Endothelial cell (in vitro differentiated cells): ENCODE measurements around the gene PELI3. TPM values are rescaled to one million over a fixed set of nuclear protein-coding genes. Genes with fewer than 3 reads are reported as not detected.

Experiments used
- DNase-seq: peaks from one replicate; pipeline ENCODE4 v3.0.0; 2021; ENCODE audit warnings: low spot score
- H3K27ac Mint-ChIP-seq: one replicate; pipeline ENCODE4 v1.8.0; 2021; ENCODE audit warnings: mixed read lengths, inconsistent platforms; ENCODE audit not compliant: unreplicated experiment
- H3K27me3 Mint-ChIP-seq: one replicate; pipeline ENCODE4 v1.8.0; 2021; ENCODE audit warnings: mild to moderate bottlenecking, moderate library complexity, mixed read lengths, inconsistent platforms; ENCODE audit not compliant: unreplicated experiment
- H3K36me3 Mint-ChIP-seq: one replicate; pipeline ENCODE4 v1.8.0; 2021; ENCODE audit warnings: mild to moderate bottlenecking, low read depth, mixed read lengths, inconsistent platforms; ENCODE audit not compliant: unreplicated experiment
- H3K4me1 Mint-ChIP-seq: one replicate; pipeline ENCODE4 v1.8.0; 2021; ENCODE audit warnings: mild to moderate bottlenecking, mixed read lengths, inconsistent platforms; ENCODE audit not compliant: unreplicated experiment
- H3K4me3 Mint-ChIP-seq: one replicate; pipeline ENCODE4 v1.8.0; 2021; ENCODE audit warnings: mild to moderate bottlenecking, mixed read lengths, inconsistent platforms; ENCODE audit not compliant: unreplicated experiment
- H3K9me3 Mint-ChIP-seq: one replicate; pipeline ENCODE4 v1.8.0; 2021; ENCODE audit warnings: mixed read lengths, inconsistent platforms; ENCODE audit not compliant: unreplicated experiment
- total RNA-seq: library from RNA; stranded (reverse); fragmentation: NEBNext Ultra II Directional; extraction: Animal tissue kit (Norgen Biotek cat#: 25700); gene quantifications from one replicate; pipeline ENCODE4 v1.2.1, GENCODE V29; 2021; ENCODE audit not compliant: unreplicated experiment
- TF ChIP-seq, protein P1 (sequence below): fragments of 200-600 bp; sonication (generic); IDR thresholded peaks from one replicate; pipeline ENCODE4 v1.5.0; 2021; ENCODE audit warnings: antibody characterized with exemption; ENCODE audit not compliant: unreplicated experiment

Gene PELI3
- total RNA-seq, 1 donor from 2014 or later, result 2.0 TPM

DNA sequence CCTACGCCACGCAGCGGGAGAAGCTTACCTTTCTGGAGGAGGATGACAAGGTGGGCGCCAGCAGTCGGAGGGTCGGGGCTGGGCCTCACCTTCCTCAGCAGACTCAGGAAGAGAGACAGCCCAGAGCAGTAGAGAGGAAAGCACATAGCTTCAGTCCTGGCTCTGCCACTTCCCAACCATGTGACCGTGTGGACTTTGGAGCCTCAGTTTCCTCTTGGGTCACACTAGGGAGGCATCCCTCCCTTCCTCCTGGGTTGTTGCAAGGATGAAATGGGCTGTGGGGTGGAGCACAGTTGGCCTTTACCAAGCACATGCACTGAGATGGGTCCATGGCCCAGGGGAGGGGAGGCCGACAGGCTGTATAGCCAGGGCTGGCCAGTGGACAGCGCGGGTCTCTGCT, 26.4 kb downstream of the PELI3 start:
- Mint-ChIP-seq H3K9me3 (no peaks in the 10 kb centered on the region), H3K27ac (no peak overlapping the region), H3K4me1 (peaks cover 3% of the 10 kb centered on the region), H3K36me3 (peaks cover 9% of the 10 kb centered on the region), H3K4me3 (peak overlapping the region; percentile 5), H3K27me3 (peaks cover 4% of the 10 kb centered on the region)
- TF ChIP-seq, protein P1, sequence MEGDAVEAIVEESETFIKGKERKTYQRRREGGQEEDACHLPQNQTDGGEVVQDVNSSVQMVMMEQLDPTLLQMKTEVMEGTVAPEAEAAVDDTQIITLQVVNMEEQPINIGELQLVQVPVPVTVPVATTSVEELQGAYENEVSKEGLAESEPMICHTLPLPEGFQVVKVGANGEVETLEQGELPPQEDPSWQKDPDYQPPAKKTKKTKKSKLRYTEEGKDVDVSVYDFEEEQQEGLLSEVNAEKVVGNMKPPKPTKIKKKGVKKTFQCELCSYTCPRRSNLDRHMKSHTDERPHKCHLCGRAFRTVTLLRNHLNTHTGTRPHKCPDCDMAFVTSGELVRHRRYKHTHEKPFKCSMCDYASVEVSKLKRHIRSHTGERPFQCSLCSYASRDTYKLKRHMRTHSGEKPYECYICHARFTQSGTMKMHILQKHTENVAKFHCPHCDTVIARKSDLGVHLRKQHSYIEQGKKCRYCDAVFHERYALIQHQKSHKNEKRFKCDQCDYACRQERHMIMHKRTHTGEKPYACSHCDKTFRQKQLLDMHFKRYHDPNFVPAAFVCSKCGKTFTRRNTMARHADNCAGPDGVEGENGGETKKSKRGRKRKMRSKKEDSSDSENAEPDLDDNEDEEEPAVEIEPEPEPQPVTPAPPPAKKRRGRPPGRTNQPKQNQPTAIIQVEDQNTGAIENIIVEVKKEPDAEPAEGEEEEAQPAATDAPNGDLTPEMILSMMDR, result no peak
- no peak for DNase-seq

DNA sequence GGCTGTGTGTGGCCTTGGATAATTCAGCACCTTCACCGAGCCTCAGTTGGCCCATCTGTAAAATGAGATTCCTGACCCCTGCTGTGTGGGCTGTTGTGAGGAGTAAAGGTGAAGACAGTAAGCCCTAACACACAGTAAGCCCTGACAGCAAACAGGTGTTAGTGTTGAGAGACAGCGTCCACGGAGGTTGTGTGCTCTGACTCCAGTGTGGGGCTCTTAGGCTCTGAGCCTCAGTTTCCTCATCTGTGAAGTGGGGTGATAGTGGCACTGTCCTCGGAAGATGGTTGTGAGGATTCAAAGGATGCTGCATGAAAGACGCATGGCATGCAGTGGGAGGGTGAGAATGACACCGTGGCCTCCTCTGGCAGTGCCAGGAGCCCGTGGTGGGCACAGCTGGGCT, 27.8 kb downstream of the PELI3 start:
- Mint-ChIP-seq H3K36me3 (peaks cover 9% of the 10 kb centered on the region), H3K4me3 (no peak overlapping the region)

DNA sequence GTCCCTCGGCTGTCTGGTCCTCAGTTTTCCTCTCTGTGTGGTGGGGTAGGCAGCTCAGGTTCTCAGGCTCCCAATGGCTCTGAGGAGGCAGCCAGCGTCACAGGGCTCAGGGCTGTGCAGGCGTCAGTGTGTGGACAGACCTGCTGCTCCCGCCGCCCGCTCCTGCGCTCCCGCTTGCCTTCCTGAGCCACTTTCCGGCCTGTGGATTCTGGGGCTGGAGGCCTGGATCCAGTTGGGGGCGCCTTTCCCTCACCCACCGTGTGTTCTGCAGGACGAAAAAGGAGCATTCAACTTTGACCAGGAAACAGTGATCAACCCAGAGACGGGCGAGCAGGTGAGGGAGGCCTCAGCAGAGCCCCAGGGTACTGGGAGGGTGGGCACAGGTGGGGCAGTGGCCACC, 28.2 kb downstream of the PELI3 start:
- Mint-ChIP-seq H3K4me1 (peaks cover 3% of the 10 kb centered on the region), H3K9me3 (no peaks in the 10 kb centered on the region), H3K27me3 (peaks cover 6% of the 10 kb centered on the region), H3K4me3 (no peak overlapping the region), H3K36me3 (peaks cover 9% of the 10 kb centered on the region), H3K27ac (no peak overlapping the region)
- TF ChIP-seq, protein P1, result no peak
- no peak for DNase-seq

More for the DNA sequence above, 27.8 kb downstream of the PELI3 start:
- no peak for DNase-seq
- Mint-ChIP-seq H3K27ac (no peak overlapping the region), H3K27me3 (peaks cover 4% of the 10 kb centered on the region), H3K4me1 (peaks cover 3% of the 10 kb centered on the region), H3K9me3 (no peaks in the 10 kb centered on the region)
- TF ChIP-seq, protein P1, result no peak

DNA sequence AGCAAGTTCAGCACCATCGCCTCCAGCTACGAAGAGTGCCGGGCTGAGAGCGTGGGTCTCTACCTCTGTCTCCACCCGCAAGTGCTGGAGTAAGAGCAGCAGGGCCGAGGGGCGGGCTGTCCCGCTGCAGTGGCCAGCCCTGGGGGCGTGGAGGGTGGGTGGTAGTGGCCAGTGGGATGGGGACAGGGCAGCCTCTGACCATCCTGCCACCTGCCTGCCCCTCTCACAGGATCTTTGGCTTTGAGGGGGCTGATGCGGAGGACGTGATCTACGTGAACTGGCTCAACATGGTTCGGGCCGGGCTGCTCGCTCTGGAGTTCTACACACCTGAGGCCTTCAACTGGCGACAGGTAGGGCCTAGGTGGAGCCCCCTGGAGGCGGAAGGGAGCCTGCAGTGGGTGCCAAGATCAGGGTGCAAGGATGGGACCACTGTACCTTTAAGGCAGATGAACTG, 28.7 kb downstream of the PELI3 start:
- TF ChIP-seq, protein P1, result peak; percentile 30
- H3K9me3 Mint-ChIP-seq, result no peaks in the 10 kb centered on the region
- no peak overlapping the region for H3K4me3 Mint-ChIP-seq
- peaks cover 4% of the 10 kb centered on the region for H3K27me3 Mint-ChIP-seq
- no peak overlapping the region for H3K27ac Mint-ChIP-seq
- peaks cover 9% of the 10 kb centered on the region for H3K36me3 Mint-ChIP-seq
- DNase-seq, result no peak
- peaks cover under 1% of the 10 kb centered on the region for H3K4me1 Mint-ChIP-seq

DNA sequence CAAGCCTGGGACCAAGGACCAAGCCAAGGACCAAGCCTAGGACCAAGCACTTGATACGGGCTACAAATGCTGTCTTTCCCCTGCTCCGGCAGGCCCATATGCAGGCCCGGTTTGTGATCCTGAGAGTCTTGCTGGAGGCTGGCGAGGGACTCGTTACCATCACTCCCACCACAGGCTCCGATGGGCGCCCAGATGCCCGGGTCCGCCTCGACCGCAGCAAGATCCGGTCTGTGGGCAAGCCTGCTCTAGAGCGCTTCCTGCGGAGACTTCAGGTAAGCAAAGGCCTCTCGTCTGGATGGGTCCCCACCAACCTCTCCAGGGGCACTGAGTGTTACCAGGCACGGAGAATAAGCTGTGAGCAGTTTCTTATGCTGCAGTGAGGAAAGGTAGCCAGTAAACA, 30.5 kb downstream of the PELI3 start:
- no peak overlapping the region for H3K27ac Mint-ChIP-seq
- TF ChIP-seq, protein P1, result no peak
- no peaks in the 10 kb centered on the region for H3K4me1 Mint-ChIP-seq
- no peak overlapping the region for H3K4me3 Mint-ChIP-seq
- DNase-seq, result no peak
- peaks cover 4% of the 10 kb centered on the region for H3K27me3 Mint-ChIP-seq
- H3K9me3 Mint-ChIP-seq, result no peaks in the 10 kb centered on the region
- H3K36me3 Mint-ChIP-seq, result peaks cover 9% of the 10 kb centered on the region
